AG09319 (cell line): ENCODE results near the gene PRSS37.

ENCODE experiments used
- DNase-seq: peaks from one replicate; pipeline ENCODE4 v3.0.0-alpha.2; 2010; ENCODE audit warnings: low read depth; ENCODE audit errors: extremely low read depth
- CTCF ChIP-seq: IDR thresholded peaks from 2 replicates; pipeline ENCODE4 v1.5.1; 2011; ENCODE audit warnings: low read depth, mild to moderate bottlenecking, inconsistent platforms, low read length, moderate library complexity

PRSS37 gene

GRCh38 chr7:141874787-141875186, 33.5 kb upstream of the PRSS37 start:
- DNase-seq = no peak
- no peak for TF ChIP-seq CTCF

DNA sequence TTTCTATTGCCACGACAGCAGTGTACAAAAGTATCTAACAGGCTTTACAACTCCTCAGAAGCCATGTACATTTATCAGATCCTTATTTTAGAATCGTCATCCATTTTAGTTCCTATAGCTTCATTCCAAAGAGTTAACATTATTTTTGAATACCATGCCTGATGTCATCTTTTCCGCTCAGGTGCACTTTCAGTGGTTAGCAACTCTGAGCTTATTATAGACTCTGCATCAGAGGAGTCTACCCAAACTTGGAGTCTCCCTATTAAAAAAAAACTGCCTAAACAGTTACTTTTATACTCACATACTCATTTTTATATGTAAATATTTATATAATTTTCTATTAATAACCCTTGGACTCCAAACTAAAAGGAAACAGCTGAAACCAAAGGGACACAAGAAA, 31.6 kb upstream of the PRSS37 start:
- no peak for DNase-seq

DNA sequence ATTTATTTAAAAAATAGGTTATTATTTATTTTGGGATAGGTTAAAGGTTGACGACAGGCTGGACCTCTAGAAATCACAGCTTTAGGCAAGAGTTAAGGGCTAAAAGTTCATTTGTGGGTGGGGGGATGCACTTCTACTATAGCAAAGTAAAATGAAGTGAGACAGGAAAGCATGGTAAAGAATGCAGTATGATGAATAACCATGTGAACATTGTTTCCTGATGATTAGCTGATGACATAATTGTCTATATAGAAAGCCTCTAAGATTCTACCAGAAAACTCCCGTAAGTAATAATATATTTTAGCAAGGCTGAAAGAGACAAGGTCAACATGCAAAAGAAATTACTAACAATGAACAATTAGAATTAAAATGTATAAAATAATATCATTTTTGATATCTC, 25.7 kb upstream of the PRSS37 start:
- DNase-seq = no peak

More for the DNA sequence above, 31.6 kb upstream of the PRSS37 start:
- no peak for TF ChIP-seq CTCF

DNA sequence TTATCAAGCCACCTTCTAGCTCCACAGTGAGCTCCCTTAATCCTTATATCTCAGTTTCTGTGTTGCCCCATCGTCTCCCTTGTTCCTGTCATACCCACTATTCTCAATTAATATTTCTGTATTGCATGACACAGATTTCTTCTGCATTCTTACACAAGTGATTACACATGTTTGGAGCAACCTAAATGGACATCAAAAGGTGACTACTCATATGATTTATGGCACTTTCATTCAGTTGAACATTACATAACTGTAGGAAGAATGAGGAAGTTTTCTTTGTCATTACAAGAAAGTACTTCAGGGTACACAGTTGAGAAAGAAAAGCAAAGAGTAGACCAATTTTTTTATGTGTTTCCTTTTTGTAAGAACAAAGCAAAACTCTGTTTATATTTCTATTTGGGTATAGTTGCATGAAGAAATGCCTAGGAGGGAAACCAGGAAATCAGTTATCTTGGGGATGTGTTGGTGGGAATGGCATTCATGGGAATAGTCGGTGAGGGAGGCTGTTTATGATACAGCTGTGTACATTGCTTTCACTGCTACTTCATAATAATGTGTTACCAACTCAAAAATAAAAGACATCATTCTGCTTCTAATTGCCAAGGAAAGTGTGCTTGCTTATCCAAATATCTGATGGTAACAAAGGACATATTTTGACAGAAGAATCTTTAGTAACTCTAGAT, 23.6 kb upstream of the PRSS37 start:
- TF ChIP-seq CTCF = no peak
- no peak for DNase-seq

More for the DNA sequence above, 25.7 kb upstream of the PRSS37 start:
- TF ChIP-seq CTCF = no peak

DNA sequence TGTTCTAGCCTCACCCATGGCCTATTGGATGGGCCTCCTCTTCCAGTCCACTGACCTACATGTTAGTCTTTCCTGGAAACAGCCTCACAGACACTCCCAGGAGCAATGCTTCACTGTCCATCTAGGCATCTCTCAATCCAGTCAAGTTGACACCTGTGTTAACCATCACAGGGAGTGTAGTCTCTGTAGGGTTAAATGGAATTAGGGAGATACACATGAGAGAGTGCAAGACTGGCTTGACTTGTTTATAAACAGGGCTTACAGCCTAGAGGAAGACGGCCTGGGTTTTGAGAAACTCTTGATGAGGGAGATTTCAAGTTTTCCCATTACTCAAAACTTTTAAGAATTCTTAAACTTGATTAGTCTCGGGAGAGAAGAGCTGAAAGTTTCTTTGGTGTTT, 18.9 kb upstream of the PRSS37 start:
- TF ChIP-seq CTCF = no peak

GRCh38 chr7:141847996-141848395, 6.7 kb upstream of the PRSS37 start:
- DNase-seq = no peak
- no peak for TF ChIP-seq CTCF

More for the DNA sequence above, 18.9 kb upstream of the PRSS37 start:
- no peak for DNase-seq

DNA sequence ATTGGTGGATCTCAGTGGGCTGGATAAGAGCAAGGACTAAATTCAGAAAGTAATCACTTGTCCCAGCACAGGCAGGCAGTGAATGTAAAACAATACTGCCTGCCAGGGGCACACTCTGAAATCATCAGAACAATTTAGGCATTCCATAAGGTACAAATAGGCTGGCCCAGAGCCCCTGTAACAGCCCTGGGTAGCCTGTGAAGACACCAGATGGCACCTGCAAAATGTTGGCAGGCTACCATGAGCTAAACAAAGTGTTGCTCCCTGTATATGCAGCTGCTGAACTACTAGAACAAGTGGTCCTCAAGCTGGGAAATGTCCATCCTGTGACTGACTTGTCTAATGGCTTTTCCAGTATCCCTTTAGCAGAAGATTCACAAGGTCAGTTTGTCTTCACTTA, 3.0 kb upstream of the PRSS37 start:
- no peak for TF ChIP-seq CTCF
- no peak for DNase-seq
